Neuronal stem cell (in vitro differentiated cells): ENCODE data around the gene HEPHL1.
A peak's percentile ranks its signal among the peaks of the same experiment; 100 is the strongest.

Experiments used
- DNase-seq: peaks from one replicate; pipeline ENCODE4 v3.0.0-alpha.2; 2013; ENCODE audit warnings: low spot score
- H2AFZ ChIP-seq: one replicate; pipeline ENCODE4 v1.6.1; 2013; ENCODE audit warnings: mild to moderate bottlenecking, low read length, inconsistent platforms
- H2AK5ac ChIP-seq: 2 replicates; pipeline ENCODE4 v1.6.1; 2013; ENCODE audit warnings: low read depth, mild to moderate bottlenecking, inconsistent platforms, low read length, moderate library complexity, mixed read lengths
- H2BK120ac ChIP-seq: 2 replicates; pipeline ENCODE4 v1.6.1; 2013; ENCODE audit warnings: low read depth, mild to moderate bottlenecking, inconsistent platforms, low read length, moderate library complexity, mixed read lengths
- H2BK12ac ChIP-seq: one replicate; pipeline ENCODE4 v1.6.1; 2013; ENCODE audit warnings: low read length, inconsistent platforms
- H2BK15ac ChIP-seq: 2 replicates; pipeline ENCODE4 v1.6.1; 2013; ENCODE audit warnings: mild to moderate bottlenecking, low read length, inconsistent platforms, mixed read lengths
- H2BK5ac ChIP-seq: one replicate; pipeline ENCODE4 v1.6.1; 2013; ENCODE audit warnings: inconsistent platforms, mild to moderate bottlenecking, low read length, moderate library complexity
- H3K14ac ChIP-seq: one replicate; pipeline ENCODE4 v1.6.1; 2013; ENCODE audit warnings: low read length, inconsistent platforms
- H3K18ac ChIP-seq: 2 replicates; pipeline ENCODE4 v1.6.1; 2013; ENCODE audit warnings: low read length, inconsistent platforms
- H3K23ac ChIP-seq: 2 replicates; pipeline ENCODE4 v1.6.1; 2013; ENCODE audit warnings: low read depth, mild to moderate bottlenecking, mixed read lengths, low read length, inconsistent platforms; ENCODE audit not compliant: poor library complexity
- H3K27ac ChIP-seq: replicated peaks from 3 replicates; pipeline ENCODE4 v1.5.1; 2013; ENCODE audit warnings: low read length, inconsistent platforms
- H3K27me3 ChIP-seq, 3 experiments: 2 replicates each; pipeline ENCODE4 v1.6.1; 2013; ENCODE audit warnings: low read length in 3 of 3, mild to moderate bottlenecking in 2 of 3, inconsistent platforms in 1 of 3, low read depth in 1 of 3, mixed read lengths in 1 of 3, moderate library complexity in 1 of 3; ENCODE audit not compliant: control insufficient read depth in 3 of 3, insufficient read depth in 3 of 3
- H3K36me3 ChIP-seq, 2 donors: replicated peaks in 1 of 2; 2 replicates each; pipeline ENCODE4 v1.6.1; 2013; ENCODE audit warnings: low read length in 2 of 2; ENCODE audit not compliant: control insufficient read depth in 2 of 2, insufficient read depth in 2 of 2
- H3K4ac ChIP-seq: 2 replicates; pipeline ENCODE4 v1.6.1; 2013; ENCODE audit warnings: inconsistent platforms, mild to moderate bottlenecking, low read length, moderate library complexity
- H3K4me1 ChIP-seq, 2 donors: 1 replicate in 1 of 2; 2 replicates in 1 of 2; pipeline ENCODE4 v1.6.1; 2013; ENCODE audit warnings: low read length in 2 of 2, low read depth in 1 of 2; ENCODE audit not compliant: control insufficient read depth in 2 of 2, insufficient read depth in 1 of 2
- H3K4me2 ChIP-seq: one replicate; pipeline ENCODE4 v1.6.1; 2013; ENCODE audit warnings: mild to moderate bottlenecking, low read length, inconsistent platforms; ENCODE audit not compliant: insufficient read depth, poor library complexity, severe bottlenecking
- H3K4me3 ChIP-seq, 2 donors: 2 replicates each; pipeline ENCODE4 v1.5.1; 2013; ENCODE audit warnings: low read length in 2 of 2, mild to moderate bottlenecking in 2 of 2, inconsistent platforms in 1 of 2, moderate library complexity in 1 of 2
- H3K79me1 ChIP-seq: one replicate; pipeline ENCODE4 v1.6.1; 2013; ENCODE audit warnings: low read depth, mild to moderate bottlenecking, inconsistent platforms, low read length, moderate library complexity
- H3K9ac ChIP-seq: one replicate; pipeline ENCODE4 v1.6.1; 2013; ENCODE audit warnings: mild to moderate bottlenecking, low read depth, low read length, inconsistent platforms; ENCODE audit not compliant: poor library complexity
- H3K9me3 ChIP-seq, 2 donors: replicated peaks in 1 of 2; 2 replicates each; pipeline versions ENCODE3 to v1.6.1; 2013; ENCODE audit warnings: low read length in 2 of 2, mild to moderate bottlenecking in 2 of 2, inconsistent platforms in 1 of 2, low read depth in 1 of 2, mixed read lengths in 1 of 2, moderate library complexity in 1 of 2; ENCODE audit not compliant: control insufficient read depth in 2 of 2, insufficient read depth in 1 of 2
- H4K8ac ChIP-seq: one replicate; pipeline ENCODE4 v1.6.1; 2013; ENCODE audit warnings: low read depth, mild to moderate bottlenecking, inconsistent platforms, low read length, moderate library complexity
- H4K91ac ChIP-seq: one replicate; pipeline ENCODE4 v1.6.1; 2013; ENCODE audit warnings: low read length, low read depth, mild to moderate bottlenecking, inconsistent platforms; ENCODE audit not compliant: poor library complexity
- WGBS, 2 donors: extraction: QIAGEN DNeasy Blood & Tissue Kit; methylation state at CpG; one replicate each; pipeline ENCODE4 v1.1.7; 2013; ENCODE audit warnings: missing lambda C conversion rate in 2 of 2, mixed read lengths in 1 of 2; ENCODE audit not compliant: insufficient read length in 2 of 2, insufficient replicate concordance in 1 of 2; ENCODE audit errors: extremely low coverage in 2 of 2; 5-methylcytosine and 5-hydroxymethylcytosine counted together

The HEPHL1 gene

GRCh38 chr11:94043241-94043640 lies 22.1 kb downstream of the HEPHL1 start:
- no peaks in the 10 kb centered on the region for H3K79me1 ChIP-seq
- H3K4ac ChIP-seq, result no peak overlapping the region
- no peak overlapping the region for H3K27ac ChIP-seq
- no peak overlapping the region for H2BK120ac ChIP-seq
- H2AK5ac ChIP-seq, result no peak overlapping the region
- H3K18ac ChIP-seq, result no peak overlapping the region
- no peak for DNase-seq
- no peaks in the 10 kb centered on the region for H3K9me3 ChIP-seq
- H3K14ac ChIP-seq, result no peak overlapping the region
- no peaks in the 10 kb centered on the region for H3K36me3 ChIP-seq
- H3K4me2 ChIP-seq, result no peak overlapping the region
- H2BK12ac ChIP-seq, result no peak overlapping the region
- H3K27me3 ChIP-seq, result no peaks in the 10 kb centered on the region
- H3K4me1 ChIP-seq, result no peaks in the 10 kb centered on the region
- WGBS, 2 donors, result no CpG with 5 or more reads among the region's 3 CpGs
- no peak overlapping the region for H2BK15ac ChIP-seq
- H3K9ac ChIP-seq, result no peak overlapping the region
- H4K91ac ChIP-seq, result no peak overlapping the region
- no peak overlapping the region for H3K23ac ChIP-seq
- no peak overlapping the region for H2BK5ac ChIP-seq
- H2AFZ ChIP-seq, result no peak overlapping the region
- no peak overlapping the region for H4K8ac ChIP-seq
- H3K4me3 ChIP-seq, result no peak overlapping the region

GRCh38 chr11:94046796-94047195 lies 25.6 kb downstream of the HEPHL1 start:
- Histone ChIP-seq H4K8ac (no peak overlapping the region), H2BK12ac (no peak overlapping the region), H3K4me1 (no peaks in the 10 kb centered on the region), H3K9ac (no peak overlapping the region), H2AFZ (no peak overlapping the region), H3K27me3 (no peaks in the 10 kb centered on the region), H3K14ac (no peak overlapping the region), H2BK15ac (no peak overlapping the region), H2BK5ac (no peak overlapping the region), H3K27ac (no peak overlapping the region), H3K18ac (no peak overlapping the region), H2BK120ac (no peak overlapping the region), H3K23ac (no peak overlapping the region), H3K79me1 (no peaks in the 10 kb centered on the region), H2AK5ac (no peak overlapping the region), H4K91ac (no peak overlapping the region), H3K4me2 (no peak overlapping the region), H3K36me3 (no peaks in the 10 kb centered on the region), H3K4me3 (no peak overlapping the region), H3K9me3 (no peaks in the 10 kb centered on the region), H3K4ac (no peak overlapping the region)
- WGBS, 2 donors, result no CpG with 5 or more reads among the region's 1 CpG
- DNase-seq, result no peak

- Histone ChIP-seq H2BK12ac (no peak overlapping the region), H3K9me3 (no peaks in the 10 kb centered on the region), H3K9ac (no peak overlapping the region), H3K79me1 (no peaks in the 10 kb centered on the region), H3K27ac (no peak overlapping the region), H2BK5ac (no peak overlapping the region), H3K4me3 (no peak overlapping the region), H2BK15ac (no peak overlapping the region), H3K4me1 (no peaks in the 10 kb centered on the region), H3K14ac (no peak overlapping the region), H3K23ac (no peak overlapping the region), H2AK5ac (no peak overlapping the region), H3K4me2 (no peak overlapping the region), H3K4ac (no peak overlapping the region), H2AFZ (no peak overlapping the region), H4K91ac (no peak overlapping the region), H3K27me3 (no peaks in the 10 kb centered on the region), H3K36me3 (no peaks in the 10 kb centered on the region), H3K18ac (no peak overlapping the region), H2BK120ac (no peak overlapping the region), H4K8ac (no peak overlapping the region)
- no peak for DNase-seq
- WGBS, 2 donors, result no CpG with 5 or more reads among the region's 2 CpGs
Observed at GRCh38 chr11:94048032-94048709, 27.0 kb downstream of the HEPHL1 start.

- Histone ChIP-seq H3K4ac (no peak overlapping the region), H3K27ac (no peak overlapping the region), H2BK5ac (no peak overlapping the region), H2BK15ac (no peak overlapping the region), H3K27me3 (no peaks in the 10 kb centered on the region), H2AFZ (no peak overlapping the region), H3K9ac (no peak overlapping the region), H3K23ac (no peak overlapping the region), H2BK12ac (no peak overlapping the region), H4K91ac (no peak overlapping the region), H4K8ac (no peak overlapping the region), H3K4me1 (no peaks in the 10 kb centered on the region), H3K4me3 (no peak overlapping the region), H3K18ac (no peak overlapping the region), H3K79me1 (no peaks in the 10 kb centered on the region), H3K4me2 (peak overlapping the region; percentile 11), H3K14ac (no peak overlapping the region), H2AK5ac (no peak overlapping the region), H2BK120ac (no peak overlapping the region), H3K9me3 (no peaks in the 10 kb centered on the region), H3K36me3 (no peaks in the 10 kb centered on the region)
- no peak for DNase-seq
- no CpG with 5 or more reads among the region's 1 CpG for WGBS, 2 donors
Observed at GRCh38 chr11:94049351-94049750, 28.2 kb downstream of the HEPHL1 start.
